ENCODE results near the gene KREMEN1.

The KREMEN1 gene

DNA sequence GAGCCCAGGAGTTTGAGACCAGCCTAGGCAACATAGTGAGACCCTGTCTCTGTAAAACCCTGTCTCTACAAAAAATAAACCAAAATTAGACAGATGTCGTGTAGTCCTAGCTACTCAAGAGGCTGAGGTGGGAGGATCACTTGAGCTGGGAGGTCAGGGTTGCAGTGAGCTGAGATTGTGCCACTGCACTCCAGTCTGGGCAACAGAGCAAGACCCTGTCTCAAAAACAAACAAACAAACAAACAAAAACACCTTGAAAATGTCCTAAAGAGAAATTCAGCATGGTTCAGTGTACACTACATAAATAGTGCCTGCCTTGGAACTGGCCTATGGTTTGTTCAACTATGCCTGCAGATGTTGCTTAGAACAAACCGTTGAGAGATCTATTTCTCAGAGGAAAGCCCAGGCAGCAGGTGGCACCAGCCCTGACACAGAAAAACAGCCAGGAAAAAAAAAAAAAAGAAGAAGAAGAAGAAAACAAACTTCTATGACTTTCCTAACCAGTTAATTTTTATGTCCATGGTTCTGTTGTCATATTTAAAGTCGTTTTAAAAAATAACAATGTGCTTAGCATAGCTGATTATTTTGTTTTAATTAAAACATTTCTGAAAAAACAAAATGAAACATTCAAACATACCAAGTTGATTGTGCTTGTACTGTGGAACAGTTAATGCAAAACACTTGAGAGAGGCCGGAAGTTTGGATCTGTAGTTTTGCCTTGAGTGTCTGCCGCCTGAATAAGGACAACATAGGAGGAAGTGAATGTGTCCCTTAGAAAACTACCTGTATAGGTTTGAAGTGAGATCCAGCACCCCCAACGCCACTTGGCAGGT lies 5.4 kb downstream of the KREMEN1 start:
- Histone ChIP-seq H2BK15ac (replicated peaks; ENCODE audit: low read depth) (no peak overlapping the region), H3K56ac (ENCODE audit: low read length) (no peak overlapping the region), H3K23ac (ENCODE audit: low read length) (no peak overlapping the region), H2BK120ac (ENCODE audit: low read depth, low read length) (no peak overlapping the region), H3K4me1 (ENCODE audit: control insufficient read depth, low read depth, low read length) (no peaks in the 10 kb centered on the region), H3K79me1 (ENCODE audit: low read length) (no peaks in the 10 kb centered on the region), H3K79me2 (ENCODE audit: control insufficient read depth, insufficient read depth, low read length) (no peaks in the 10 kb centered on the region), H3K4ac (ENCODE audit: low read depth, low read length) (no peak overlapping the region), H3K9ac (ENCODE audit: low read length) (no peak overlapping the region), H3K27me3 (ENCODE audit: insufficient read depth, low read length, poor library complexity) (peaks cover 1% of the 10 kb centered on the region), H3K4me3 (ENCODE audit: low read length) (no peak overlapping the region), H2AK5ac (ENCODE audit: low read length) (no peak overlapping the region), H3K27ac (ENCODE audit: low read depth, low read length) (no peak overlapping the region), H3K36me3 (ENCODE audit: control insufficient read depth, insufficient read depth, low read length) (no peaks in the 10 kb centered on the region), H2BK5ac (ENCODE audit: low read length) (no peak overlapping the region), H3K4me2 (ENCODE audit: low read length) (no peak overlapping the region), H4K5ac (ENCODE audit: low read length) (no peak overlapping the region), H3K18ac (ENCODE audit: low read length) (no peak overlapping the region), H4K8ac (ENCODE audit: low read depth, low read length) (no peak overlapping the region)
- no CpG with 5 or more reads among the region's 6 CpGs for whole genome bisulfite sequencing (ENCODE audit: extremely low coverage, insufficient coverage, low lambda C conversion rate)
- no peak for DNase-seq

GRCh38 chr22:29078869-29079207 lies 6.0 kb downstream of the KREMEN1 start:
- no peak for DNase-seq
- WGBS (ENCODE audit: extremely low coverage, insufficient coverage, low lambda C conversion rate) = no CpG with 5 or more reads among the region's 6 CpGs
- no peak overlapping the region for H3K9ac ChIP-seq (ENCODE audit: low read length)
- no peak overlapping the region for H3K27ac ChIP-seq (ENCODE audit: low read depth, low read length)
- no peak overlapping the region for H3K56ac ChIP-seq (ENCODE audit: low read length)
- no peaks in the 10 kb centered on the region for H3K79me2 ChIP-seq (ENCODE audit: control insufficient read depth, insufficient read depth, low read length)
- no peak overlapping the region for H2BK120ac ChIP-seq (ENCODE audit: low read depth, low read length)
- no peaks in the 10 kb centered on the region for H3K4me1 ChIP-seq (ENCODE audit: control insufficient read depth, low read depth, low read length)
- no peak overlapping the region for H3K4ac ChIP-seq (ENCODE audit: low read depth, low read length)
- H3K36me3 ChIP-seq (ENCODE audit: control insufficient read depth, insufficient read depth, low read length) = no peaks in the 10 kb centered on the region
- H4K8ac ChIP-seq (ENCODE audit: low read depth, low read length) = no peak overlapping the region
- H3K4me2 ChIP-seq (ENCODE audit: low read length) = no peak overlapping the region
- H3K27me3 ChIP-seq (ENCODE audit: insufficient read depth, low read length, poor library complexity) = no peaks in the 10 kb centered on the region
- H3K4me3 ChIP-seq (ENCODE audit: low read length) = no peak overlapping the region
- no peak overlapping the region for H3K23ac ChIP-seq (ENCODE audit: low read length)
- no peak overlapping the region for H2AK5ac ChIP-seq (ENCODE audit: low read length)
- no peak overlapping the region for H3K18ac ChIP-seq (ENCODE audit: low read length)
- H2BK15ac ChIP-seq (replicated peaks; ENCODE audit: low read depth) = no peak overlapping the region
- H3K79me1 ChIP-seq (ENCODE audit: low read length) = no peaks in the 10 kb centered on the region
- no peak overlapping the region for H2BK5ac ChIP-seq (ENCODE audit: low read length)
- no peak overlapping the region for H4K5ac ChIP-seq (ENCODE audit: low read length)

DNA sequence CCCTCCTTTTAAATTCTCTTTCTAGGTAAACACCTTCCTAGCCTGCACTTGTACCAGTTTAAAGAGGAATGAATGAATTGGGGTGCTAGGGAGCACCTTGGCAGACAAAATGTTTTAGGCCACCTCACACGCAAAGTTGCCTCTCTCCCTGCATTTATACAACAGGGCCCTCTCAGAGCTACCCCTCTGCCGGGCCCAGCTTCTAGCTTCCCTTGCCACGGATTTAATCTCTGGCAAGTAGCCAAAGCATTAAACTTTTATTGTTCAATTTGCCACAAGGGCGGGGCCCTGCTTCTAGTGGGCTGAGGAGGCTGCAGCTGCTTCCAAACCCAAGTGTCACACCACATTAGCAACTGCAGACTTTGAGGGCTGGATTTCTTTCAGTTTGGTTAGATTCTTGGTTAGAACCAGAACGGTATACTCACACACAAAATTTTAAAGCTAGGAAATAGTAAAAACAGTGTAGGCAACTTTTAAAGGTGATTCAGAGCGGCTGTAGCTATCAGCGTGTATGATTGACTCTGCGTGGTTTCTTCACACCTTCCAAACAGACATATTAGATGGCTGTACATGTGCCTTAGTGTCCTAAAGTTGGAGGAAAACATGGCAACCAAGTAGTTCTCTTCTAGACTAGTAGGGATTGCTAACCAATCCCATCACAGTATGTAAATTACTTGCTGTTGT lies 6.5 kb downstream of the KREMEN1 start:
- no peak for DNase-seq

GRCh38 chr22:29080106-29080975 lies 7.5 kb downstream of the KREMEN1 start:
- Histone ChIP-seq H4K8ac (ENCODE audit: low read depth, low read length) (no peak overlapping the region), H3K36me3 (ENCODE audit: control insufficient read depth, insufficient read depth, low read length) (no peaks in the 10 kb centered on the region), H2BK15ac (replicated peaks; ENCODE audit: low read depth) (no peak overlapping the region), H2BK5ac (ENCODE audit: low read length) (no peak overlapping the region), H3K4me2 (ENCODE audit: low read length) (no peak overlapping the region), H3K79me1 (ENCODE audit: low read length) (no peaks in the 10 kb centered on the region), H3K4me3 (ENCODE audit: low read length) (no peak overlapping the region), H2BK120ac (ENCODE audit: low read depth, low read length) (no peak overlapping the region), H3K27me3 (ENCODE audit: insufficient read depth, low read length, poor library complexity) (no peaks in the 10 kb centered on the region), H2AK5ac (ENCODE audit: low read length) (no peak overlapping the region), H3K23ac (ENCODE audit: low read length) (no peak overlapping the region), H3K56ac (ENCODE audit: low read length) (no peak overlapping the region), H4K5ac (ENCODE audit: low read length) (no peak overlapping the region), H3K9ac (ENCODE audit: low read length) (no peak overlapping the region), H3K27ac (ENCODE audit: low read depth, low read length) (no peak overlapping the region), H3K4ac (ENCODE audit: low read depth, low read length) (no peak overlapping the region), H3K18ac (ENCODE audit: low read length) (no peak overlapping the region), H3K79me2 (ENCODE audit: control insufficient read depth, insufficient read depth, low read length) (no peaks in the 10 kb centered on the region), H3K4me1 (ENCODE audit: control insufficient read depth, low read depth, low read length) (no peaks in the 10 kb centered on the region)
- no peak for DNase-seq
- no CpG with 5 or more reads among the region's 7 CpGs for WGBS (ENCODE audit: extremely low coverage, insufficient coverage, low lambda C conversion rate)

More for the DNA sequence above, 6.5 kb downstream of the KREMEN1 start:
- Histone ChIP-seq H3K56ac (ENCODE audit: low read length) (no peak overlapping the region), H2BK120ac (ENCODE audit: low read depth, low read length) (no peak overlapping the region), H3K4ac (ENCODE audit: low read depth, low read length) (no peak overlapping the region), H4K5ac (ENCODE audit: low read length) (no peak overlapping the region), H3K4me2 (ENCODE audit: low read length) (no peak overlapping the region), H3K18ac (ENCODE audit: low read length) (no peak overlapping the region), H2BK5ac (ENCODE audit: low read length) (no peak overlapping the region), H3K27ac (ENCODE audit: low read depth, low read length) (no peak overlapping the region), H3K9ac (ENCODE audit: low read length) (no peak overlapping the region), H3K36me3 (ENCODE audit: control insufficient read depth, insufficient read depth, low read length) (no peaks in the 10 kb centered on the region), H3K23ac (ENCODE audit: low read length) (no peak overlapping the region), H3K79me1 (ENCODE audit: low read length) (no peaks in the 10 kb centered on the region), H2AK5ac (ENCODE audit: low read length) (no peak overlapping the region), H2BK15ac (replicated peaks; ENCODE audit: low read depth) (no peak overlapping the region), H3K27me3 (ENCODE audit: insufficient read depth, low read length, poor library complexity) (no peaks in the 10 kb centered on the region), H3K4me1 (ENCODE audit: control insufficient read depth, low read depth, low read length) (no peaks in the 10 kb centered on the region), H4K8ac (ENCODE audit: low read depth, low read length) (no peak overlapping the region), H3K79me2 (ENCODE audit: control insufficient read depth, insufficient read depth, low read length) (no peaks in the 10 kb centered on the region), H3K4me3 (ENCODE audit: low read length) (no peak overlapping the region)
- no CpG with 5 or more reads among the region's 8 CpGs for WGBS (ENCODE audit: extremely low coverage, insufficient coverage, low lambda C conversion rate)

DNA sequence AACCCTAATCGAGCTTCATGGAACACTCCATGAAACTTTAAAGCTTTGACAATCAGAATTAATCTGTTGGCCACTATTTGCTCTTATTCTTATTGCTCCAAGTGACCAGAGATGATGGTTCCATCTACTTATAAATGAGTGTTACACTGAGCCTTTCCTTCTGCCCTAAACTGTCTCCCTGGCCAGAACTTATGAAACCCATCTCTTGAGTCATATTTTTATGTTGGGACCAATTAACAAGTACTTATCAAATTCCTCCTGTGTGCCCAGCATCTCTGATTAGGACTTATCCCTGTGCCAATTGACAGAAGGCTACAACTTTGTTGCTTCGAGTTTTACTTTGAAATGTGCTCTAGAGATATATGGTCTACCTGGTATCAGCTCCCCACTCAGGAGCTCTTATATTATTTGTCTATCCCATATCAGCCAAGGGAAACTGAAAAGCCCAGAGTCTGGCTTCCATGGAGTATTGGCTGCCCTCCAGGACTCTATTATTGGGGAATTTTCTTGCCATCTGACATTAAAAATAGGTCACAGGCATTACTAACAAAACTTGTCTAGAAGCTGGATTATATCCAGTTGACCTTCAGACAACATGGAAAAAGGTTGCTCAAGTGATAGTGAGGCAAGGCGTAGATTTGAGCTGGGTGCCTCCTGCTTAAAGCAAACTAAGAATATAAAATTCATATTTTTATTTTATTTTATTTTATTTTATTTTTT lies 8.8 kb downstream of the KREMEN1 start:
- no peak overlapping the region for H3K4me2 ChIP-seq (ENCODE audit: low read length)
- no peak overlapping the region for H4K8ac ChIP-seq (ENCODE audit: low read depth, low read length)
- H3K27ac ChIP-seq (ENCODE audit: low read depth, low read length) = no peak overlapping the region
- no peaks in the 10 kb centered on the region for H3K36me3 ChIP-seq (ENCODE audit: control insufficient read depth, insufficient read depth, low read length)
- no peaks in the 10 kb centered on the region for H3K79me1 ChIP-seq (ENCODE audit: low read length)
- H3K4me1 ChIP-seq (ENCODE audit: control insufficient read depth, low read depth, low read length) = no peaks in the 10 kb centered on the region
- no peak overlapping the region for H3K23ac ChIP-seq (ENCODE audit: low read length)
- H2BK120ac ChIP-seq (ENCODE audit: low read depth, low read length) = no peak overlapping the region
- H2BK5ac ChIP-seq (ENCODE audit: low read length) = no peak overlapping the region
- H2BK15ac ChIP-seq (replicated peaks; ENCODE audit: low read depth) = no peak overlapping the region
- H3K56ac ChIP-seq (ENCODE audit: low read length) = no peak overlapping the region
- H3K18ac ChIP-seq (ENCODE audit: low read length) = no peak overlapping the region
- no peak overlapping the region for H2AK5ac ChIP-seq (ENCODE audit: low read length)
- no peak overlapping the region for H3K9ac ChIP-seq (ENCODE audit: low read length)
- no peak for DNase-seq
- no peak overlapping the region for H3K4ac ChIP-seq (ENCODE audit: low read depth, low read length)
- no CpG with 5 or more reads among the region's 3 CpGs for WGBS (ENCODE audit: extremely low coverage, insufficient coverage, low lambda C conversion rate)
- no peaks in the 10 kb centered on the region for H3K79me2 ChIP-seq (ENCODE audit: control insufficient read depth, insufficient read depth, low read length)
- H4K5ac ChIP-seq (ENCODE audit: low read length) = no peak overlapping the region
- no peaks in the 10 kb centered on the region for H3K27me3 ChIP-seq (ENCODE audit: insufficient read depth, low read length, poor library complexity)
- no peak overlapping the region for H3K4me3 ChIP-seq (ENCODE audit: low read length)
